ENCODE data around the gene CFAP90.
A peak's percentile ranks its signal among the peaks of the same experiment; 100 is the strongest.

The CFAP90 gene, protein sequence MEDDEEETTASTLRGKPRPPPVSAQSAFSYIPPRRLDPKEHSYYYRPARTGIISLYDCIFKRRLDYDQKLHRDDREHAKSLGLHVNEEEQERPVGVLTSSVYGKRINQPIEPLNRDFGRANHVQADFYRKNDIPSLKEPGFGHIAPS

DNA sequence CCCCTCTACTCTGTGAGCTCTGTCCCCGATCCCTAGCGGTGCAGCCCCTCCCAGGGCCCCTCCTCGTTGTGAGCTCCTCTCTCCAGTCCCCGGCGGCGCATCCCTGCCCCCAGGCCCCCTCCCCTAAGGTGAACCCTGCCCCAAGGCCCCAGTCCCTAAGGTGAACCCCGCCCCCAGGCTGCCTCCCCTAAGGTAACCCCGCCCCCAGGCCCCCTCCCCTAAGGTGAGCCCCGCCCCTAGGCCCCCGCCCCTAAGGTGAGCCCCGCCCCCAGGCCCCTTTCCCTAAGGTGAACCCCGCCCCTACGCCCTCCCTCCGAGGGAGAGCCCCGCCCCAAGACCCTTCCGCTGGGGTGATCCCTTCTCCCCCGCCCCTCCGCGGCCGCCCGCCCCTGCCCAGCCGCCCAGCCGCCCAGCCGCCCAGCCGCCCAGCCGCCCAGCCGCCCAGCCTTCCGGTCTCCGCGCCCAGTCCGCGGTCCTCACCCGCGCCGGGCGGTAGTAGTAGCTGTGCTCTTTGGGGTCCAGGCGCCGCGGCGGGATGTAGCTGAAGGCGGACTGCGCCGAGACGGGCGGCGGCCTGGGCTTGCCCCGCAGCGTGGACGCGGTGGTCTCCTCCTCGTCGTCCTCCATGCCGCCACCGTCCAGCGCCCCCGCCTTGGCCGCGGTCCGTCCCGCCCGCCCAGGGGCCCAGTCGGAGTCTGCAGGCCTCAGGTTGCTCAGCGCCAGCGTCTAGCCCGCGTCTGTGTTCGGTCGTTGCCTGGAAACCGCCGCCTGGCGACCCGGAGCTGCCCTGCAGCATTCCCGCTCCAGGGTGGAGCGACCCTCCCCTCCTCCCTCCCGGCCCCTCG is at the start of gene CFAP90:
Gene CFAP90, minus strand, starts transcription at position 739 of the 845 bp plus-strand sequence. Its CDS starts 112 bp downstream, at position 627.
- WGBS (ENCODE audit: insufficient coverage, insufficient read length) = no CpG with 5 or more reads among the region's 76 CpGs
- Histone ChIP-seq H3K27me3 (ENCODE audit: control insufficient read depth, insufficient read depth, low read length) (peaks cover 2% of the 10 kb centered on the region; the same call in 1 of the 2 replicates), H3K4me1 (ENCODE audit: control insufficient read depth, insufficient read depth, low read length) (peaks cover 2% of the 10 kb centered on the region; the same call in 1 of the 2 replicates), H3K4me3 (ENCODE audit: low read length) (peak within 1 kb of the TSS; percentile 72), H3K36me3 (ENCODE audit: control insufficient read depth, insufficient read depth, low read length) (no peaks in the 10 kb centered on the region), H3K27ac (ENCODE audit: low read length) (no peak within 1 kb of the TSS), H3K9me3 (ENCODE audit: control insufficient read depth, insufficient read depth, low read length) (no peaks in the 10 kb centered on the region)
- peak; percentile 68 for DNase-seq (ENCODE audit: low read depth, low spot score)

DNA sequence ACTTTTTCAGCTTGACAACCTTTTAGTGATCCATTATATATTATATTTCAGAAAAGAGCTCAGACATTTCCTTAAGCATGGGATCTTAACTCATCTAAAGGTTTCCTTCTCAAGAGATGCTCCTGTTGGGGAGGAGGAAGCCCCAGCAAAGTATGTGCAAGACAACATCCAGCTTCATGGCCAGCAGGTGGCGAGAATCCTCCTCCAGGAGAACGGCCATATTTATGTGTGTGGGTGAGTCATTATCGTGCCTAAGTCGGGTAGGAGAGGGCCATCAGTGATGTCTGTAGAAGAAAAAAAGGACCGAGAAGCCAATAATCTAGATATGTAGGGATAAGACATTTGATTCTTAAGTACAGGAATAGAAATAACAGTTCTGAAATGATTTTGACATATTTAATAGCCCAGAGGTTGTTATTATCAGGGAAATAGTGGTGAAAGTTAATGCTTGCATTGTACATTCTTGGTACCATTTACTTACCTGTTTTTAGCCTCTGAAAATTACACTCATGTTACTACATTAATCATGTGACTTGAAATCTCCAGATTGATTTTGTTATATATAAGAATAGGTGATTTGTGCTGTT is 46.2 kb upstream of the CFAP90 start:
- H3K27ac ChIP-seq (ENCODE audit: low read length) = no peak overlapping the region
- H3K9me3 ChIP-seq (ENCODE audit: control insufficient read depth, insufficient read depth, low read length) = no peaks in the 10 kb centered on the region
- H3K4me3 ChIP-seq (ENCODE audit: low read length) = no peak overlapping the region
- H3K27me3 ChIP-seq (ENCODE audit: control insufficient read depth, insufficient read depth, low read length) = no peaks in the 10 kb centered on the region
- H3K36me3 ChIP-seq (ENCODE audit: control insufficient read depth, insufficient read depth, low read length) = peaks cover 21% of the 10 kb centered on the region; the same call in 1 of the 2 replicates
- no CpG with 5 or more reads among the region's 5 CpGs for WGBS (ENCODE audit: insufficient coverage, insufficient read length)
- H3K4me1 ChIP-seq (ENCODE audit: control insufficient read depth, insufficient read depth, low read length) = no peaks in the 10 kb centered on the region
- DNase-seq (ENCODE audit: low read depth, low spot score) = peak; percentile 25

DNA sequence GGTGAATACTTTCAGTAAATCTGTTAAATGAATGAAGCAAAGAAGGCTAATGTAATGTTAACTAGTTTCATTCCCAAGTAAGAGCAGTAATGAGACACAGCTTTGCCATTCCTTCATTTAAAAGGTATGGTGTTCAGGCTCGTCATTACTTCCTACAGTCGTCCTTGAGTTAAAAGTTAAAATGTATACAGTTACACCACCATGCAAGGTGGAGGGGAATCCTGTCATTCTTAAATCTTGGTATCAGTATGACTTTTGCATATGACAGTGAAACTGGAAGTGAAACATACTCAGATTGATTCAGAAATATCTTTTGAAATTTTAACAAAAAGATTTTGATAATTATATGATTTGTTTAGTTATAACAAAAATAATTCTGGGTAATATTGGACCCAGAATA is 43.9 kb upstream of the CFAP90 start:
- DNase-seq (ENCODE audit: low read depth, low spot score) = no peak
- H3K4me3 ChIP-seq (ENCODE audit: low read length) = no peak overlapping the region
- no peaks in the 10 kb centered on the region for H3K4me1 ChIP-seq (ENCODE audit: control insufficient read depth, insufficient read depth, low read length)
- H3K36me3 ChIP-seq (ENCODE audit: control insufficient read depth, insufficient read depth, low read length) = peaks cover 18% of the 10 kb centered on the region; the same call in 1 of the 2 replicates
- no CpG with 5 or more reads among the region's 2 CpGs for WGBS (ENCODE audit: insufficient coverage, insufficient read length)
- H3K27me3 ChIP-seq (ENCODE audit: control insufficient read depth, insufficient read depth, low read length) = no peaks in the 10 kb centered on the region
- H3K27ac ChIP-seq (ENCODE audit: low read length) = no peak overlapping the region
- no peaks in the 10 kb centered on the region for H3K9me3 ChIP-seq (ENCODE audit: control insufficient read depth, insufficient read depth, low read length)

DNA sequence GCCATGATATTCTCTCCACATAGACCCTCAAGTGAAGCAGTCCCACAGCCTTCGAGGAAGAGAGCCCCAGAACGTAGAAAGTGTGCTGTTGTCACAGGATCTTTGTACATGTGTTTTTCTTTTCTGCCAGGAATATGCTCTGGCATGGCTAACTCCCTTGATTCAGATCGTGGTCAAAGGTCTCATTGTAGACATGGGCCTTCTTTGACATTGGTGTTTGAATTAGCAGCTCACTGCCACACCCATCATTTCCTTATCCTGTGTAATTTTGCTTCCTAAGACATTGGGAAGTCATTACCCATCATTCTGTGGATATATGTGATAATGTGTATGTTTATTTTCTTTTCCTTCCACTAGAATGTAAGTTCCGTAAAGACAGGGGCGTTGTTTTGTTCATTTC is 43.5 kb upstream of the CFAP90 start:
- Histone ChIP-seq H3K4me1 (ENCODE audit: control insufficient read depth, insufficient read depth, low read length) (no peaks in the 10 kb centered on the region), H3K27ac (ENCODE audit: low read length) (no peak overlapping the region), H3K27me3 (ENCODE audit: control insufficient read depth, insufficient read depth, low read length) (no peaks in the 10 kb centered on the region), H3K36me3 (ENCODE audit: control insufficient read depth, insufficient read depth, low read length) (peaks cover 15% of the 10 kb centered on the region; the same call in 1 of the 2 replicates), H3K9me3 (ENCODE audit: control insufficient read depth, insufficient read depth, low read length) (no peaks in the 10 kb centered on the region), H3K4me3 (ENCODE audit: low read length) (no peak overlapping the region)
- WGBS (ENCODE audit: insufficient coverage, insufficient read length) = no CpG with 5 or more reads among the region's 5 CpGs
- DNase-seq (ENCODE audit: low read depth, low spot score) = no peak

DNA sequence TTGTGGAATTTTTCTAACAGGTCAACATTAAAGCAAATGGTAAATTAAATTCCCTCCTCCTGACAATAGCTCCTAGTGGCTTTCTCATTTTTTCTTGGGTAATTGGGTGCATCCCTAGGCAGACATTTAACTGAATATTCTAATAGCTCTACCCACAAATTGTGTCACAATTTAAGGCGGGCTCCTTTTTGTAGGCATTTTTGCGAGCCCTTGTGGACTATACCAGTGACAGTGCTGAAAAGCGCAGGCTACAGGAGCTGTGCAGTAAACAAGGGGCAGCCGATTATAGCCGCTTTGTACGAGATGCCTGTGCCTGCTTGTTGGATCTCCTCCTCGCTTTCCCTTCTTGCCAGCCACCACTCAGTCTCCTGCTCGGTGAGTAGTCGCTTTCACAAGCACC is 38.0 kb upstream of the CFAP90 start:
- H3K4me3 ChIP-seq (ENCODE audit: low read length) = no peak overlapping the region
- no CpG with 5 or more reads among the region's 9 CpGs for WGBS (ENCODE audit: insufficient coverage, insufficient read length)
- no peaks in the 10 kb centered on the region for H3K4me1 ChIP-seq (ENCODE audit: control insufficient read depth, insufficient read depth, low read length)
- H3K9me3 ChIP-seq (ENCODE audit: control insufficient read depth, insufficient read depth, low read length) = no peaks in the 10 kb centered on the region
- no peak overlapping the region for H3K27ac ChIP-seq (ENCODE audit: low read length)
- H3K36me3 ChIP-seq (ENCODE audit: control insufficient read depth, insufficient read depth, low read length) = peaks cover 6% of the 10 kb centered on the region; the same call in 1 of the 2 replicates
- no peak for DNase-seq (ENCODE audit: low read depth, low spot score)
- H3K27me3 ChIP-seq (ENCODE audit: control insufficient read depth, insufficient read depth, low read length) = no peaks in the 10 kb centered on the region

DNA sequence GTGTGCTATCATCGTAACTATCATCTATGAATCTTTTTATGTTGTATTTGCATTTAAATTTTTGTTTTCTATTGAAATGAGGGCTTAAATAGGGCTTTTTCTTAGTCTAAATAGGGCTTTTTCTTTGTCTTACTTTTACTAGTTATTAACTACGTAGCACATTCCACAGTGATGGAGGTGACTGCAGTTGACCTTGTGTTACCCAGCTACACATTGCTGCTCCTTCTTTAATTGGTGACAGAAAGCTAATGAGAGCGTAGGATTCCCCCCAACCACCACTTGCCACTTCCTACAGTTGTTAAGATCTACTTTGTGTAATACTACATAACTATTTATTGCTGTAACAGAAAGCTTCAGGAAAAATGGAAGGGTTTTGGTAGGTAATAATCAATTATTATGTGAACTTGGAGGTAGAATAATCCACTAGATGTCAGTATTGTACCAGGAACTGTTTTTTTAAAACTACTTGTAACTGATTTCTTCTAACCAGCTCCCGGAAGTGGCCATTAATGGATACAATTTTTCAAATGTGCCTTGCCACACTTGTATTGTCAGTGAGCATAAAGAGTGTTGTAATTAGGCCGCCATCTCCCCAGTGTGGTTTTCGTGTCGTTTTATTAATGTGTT is 36.0 kb upstream of the CFAP90 start:
- H3K27me3 ChIP-seq (ENCODE audit: control insufficient read depth, insufficient read depth, low read length) = no peaks in the 10 kb centered on the region
- no peaks in the 10 kb centered on the region for H3K4me1 ChIP-seq (ENCODE audit: control insufficient read depth, insufficient read depth, low read length)
- no peak overlapping the region for H3K4me3 ChIP-seq (ENCODE audit: low read length)
- H3K9me3 ChIP-seq (ENCODE audit: control insufficient read depth, insufficient read depth, low read length) = no peaks in the 10 kb centered on the region
- WGBS (ENCODE audit: insufficient coverage, insufficient read length) = no CpG with 5 or more reads among the region's 7 CpGs
- H3K27ac ChIP-seq (ENCODE audit: low read length) = no peak overlapping the region
- peaks cover 5% of the 10 kb centered on the region; the same call in 1 of the 2 replicates for H3K36me3 ChIP-seq (ENCODE audit: control insufficient read depth, insufficient read depth, low read length)
- no peak for DNase-seq (ENCODE audit: low read depth, low spot score)

DNA sequence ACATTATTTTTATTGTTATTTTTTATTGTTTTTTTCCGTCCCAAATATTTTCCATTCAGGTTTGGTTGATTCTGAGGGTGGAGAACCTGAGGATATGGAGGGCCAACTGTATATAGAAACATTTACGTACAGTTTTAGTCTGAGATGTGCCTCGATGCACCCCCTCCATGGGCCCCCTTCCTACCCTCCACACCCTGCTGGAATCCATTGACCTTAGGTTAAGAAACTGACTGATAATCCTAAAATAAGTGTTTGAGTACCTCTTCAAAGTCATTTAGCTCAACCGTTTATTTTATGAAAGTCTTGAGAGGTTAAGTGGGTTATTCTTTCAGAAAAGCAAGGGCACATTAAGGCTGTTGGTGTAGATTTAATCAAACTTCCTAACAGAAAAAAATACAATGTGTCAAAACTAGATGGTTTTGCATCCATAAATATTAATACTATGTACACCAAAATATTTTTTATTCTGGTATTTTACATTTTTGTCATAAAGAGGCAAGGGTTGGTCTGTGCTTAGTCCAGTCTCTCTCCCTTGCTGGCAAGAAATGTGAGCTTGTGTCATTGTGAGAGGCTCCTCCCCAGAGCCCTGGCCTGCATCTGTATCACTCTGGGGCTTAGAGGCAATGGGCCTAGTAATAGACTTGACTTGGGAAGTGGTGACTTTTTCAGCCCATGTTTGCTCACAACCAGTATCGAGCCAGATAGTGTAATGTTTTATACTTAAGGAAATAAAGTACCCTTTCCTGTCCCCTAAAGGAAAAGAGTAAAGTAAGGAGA is 33.7 kb upstream of the CFAP90 start:
- no peak for DNase-seq (ENCODE audit: low read depth, low spot score)
- no peak overlapping the region for H3K27ac ChIP-seq (ENCODE audit: low read length)
- no peaks in the 10 kb centered on the region for H3K27me3 ChIP-seq (ENCODE audit: control insufficient read depth, insufficient read depth, low read length)
- peaks cover 9% of the 10 kb centered on the region; the same call in 1 of the 2 replicates for H3K36me3 ChIP-seq (ENCODE audit: control insufficient read depth, insufficient read depth, low read length)
- no CpG with 5 or more reads among the region's 5 CpGs for WGBS (ENCODE audit: insufficient coverage, insufficient read length)
- H3K4me3 ChIP-seq (ENCODE audit: low read length) = no peak overlapping the region
- H3K9me3 ChIP-seq (ENCODE audit: control insufficient read depth, insufficient read depth, low read length) = no peaks in the 10 kb centered on the region
- H3K4me1 ChIP-seq (ENCODE audit: control insufficient read depth, insufficient read depth, low read length) = no peaks in the 10 kb centered on the region

DNA sequence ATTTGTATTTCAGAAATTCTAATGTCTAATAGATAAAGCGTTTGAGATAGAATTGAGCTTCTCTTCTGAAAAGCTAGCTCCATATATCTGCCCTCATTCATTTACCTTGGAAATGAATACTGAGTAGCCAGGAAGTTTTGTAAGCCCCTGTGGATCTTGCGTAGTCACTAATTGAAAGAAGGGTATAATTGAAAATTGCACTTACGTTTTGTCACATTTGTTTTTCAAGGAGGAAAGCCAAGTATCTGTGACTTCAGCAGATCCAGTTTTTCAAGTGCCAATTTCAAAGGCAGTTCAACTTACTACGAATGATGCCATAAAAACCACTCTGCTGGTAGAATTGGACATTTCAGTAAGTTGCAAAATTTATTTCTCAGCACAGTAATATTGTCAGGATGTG is 32.0 kb upstream of the CFAP90 start:
- Histone ChIP-seq H3K27ac (ENCODE audit: low read length) (no peak overlapping the region), H3K9me3 (ENCODE audit: control insufficient read depth, insufficient read depth, low read length) (no peaks in the 10 kb centered on the region), H3K27me3 (ENCODE audit: control insufficient read depth, insufficient read depth, low read length) (no peaks in the 10 kb centered on the region), H3K36me3 (ENCODE audit: control insufficient read depth, insufficient read depth, low read length) (peaks cover 11% of the 10 kb centered on the region; the same call in 1 of the 2 replicates), H3K4me1 (ENCODE audit: control insufficient read depth, insufficient read depth, low read length) (no peaks in the 10 kb centered on the region), H3K4me3 (ENCODE audit: low read length) (no peak overlapping the region)
- no peak for DNase-seq (ENCODE audit: low read depth, low spot score)
- no CpG with 5 or more reads among the region's 4 CpGs for WGBS (ENCODE audit: insufficient coverage, insufficient read length)

DNA sequence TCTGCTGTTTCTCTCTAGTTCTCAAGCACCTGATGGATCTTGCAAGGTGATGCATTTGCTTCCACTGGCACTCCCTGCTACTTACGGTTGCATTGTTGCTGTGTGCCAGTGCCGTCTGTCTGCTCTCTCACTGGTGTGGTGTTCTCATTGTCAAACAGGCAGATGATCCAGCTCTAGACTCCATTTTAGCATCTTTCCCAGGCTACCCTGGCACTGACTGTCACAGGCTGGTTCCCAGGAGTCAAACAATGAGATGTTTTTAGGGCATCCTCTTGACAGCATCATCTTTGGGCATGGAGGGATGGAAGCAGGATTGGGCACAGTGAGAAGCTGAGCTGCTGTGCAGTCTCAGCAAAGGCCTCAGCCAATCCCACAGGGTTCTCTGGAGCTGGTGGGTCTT is 30.9 kb upstream of the CFAP90 start:
- Histone ChIP-seq H3K4me1 (ENCODE audit: control insufficient read depth, insufficient read depth, low read length) (no peaks in the 10 kb centered on the region), H3K27ac (ENCODE audit: low read length) (no peak overlapping the region), H3K27me3 (ENCODE audit: control insufficient read depth, insufficient read depth, low read length) (no peaks in the 10 kb centered on the region), H3K4me3 (ENCODE audit: low read length) (no peak overlapping the region), H3K36me3 (ENCODE audit: control insufficient read depth, insufficient read depth, low read length) (peaks cover 14% of the 10 kb centered on the region; the same call in 1 of the 2 replicates), H3K9me3 (ENCODE audit: control insufficient read depth, insufficient read depth, low read length) (no peaks in the 10 kb centered on the region)
- no CpG with 5 or more reads among the region's 2 CpGs for WGBS (ENCODE audit: insufficient coverage, insufficient read length)
- DNase-seq (ENCODE audit: low read depth, low spot score) = no peak
